Measurements from ENCODE around the gene SLC23A1.
"Not testable (repeated sequence)": the region's sequence is repeated elsewhere in the genome, so short reads cannot be mapped to it uniquely, and the experiment has no call there.

SLC23A1 gene

GRCh38 chr5:139378101-139378825 is 4.8 kb downstream of the SLC23A1 start:
- DNase-seq (ENCODE audit: low read depth, low spot score): no peak
- H3K4me3 ChIP-seq (ENCODE audit: low read length): no peak overlapping the region

DNA sequence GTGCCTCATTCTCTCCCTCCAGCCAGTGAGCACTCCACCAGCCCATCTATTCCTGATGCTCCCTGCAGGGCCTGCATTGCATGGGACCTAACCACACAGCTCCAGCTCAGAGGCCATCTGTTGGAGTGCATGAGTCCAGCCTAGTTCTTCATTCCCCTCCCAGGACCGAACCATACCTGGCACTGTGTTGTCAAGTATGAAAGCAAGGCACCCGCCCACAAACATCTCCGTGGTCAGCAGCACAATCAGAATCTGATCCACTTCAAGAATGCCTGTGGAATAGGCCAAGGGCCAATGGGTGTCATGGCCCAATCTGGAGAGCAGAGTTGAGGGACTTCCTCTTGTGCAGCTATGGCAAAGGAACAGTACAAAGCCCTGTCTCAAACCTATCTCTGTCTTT is 5.9 kb downstream of the SLC23A1 start:
- no peak overlapping the region for H3K4me3 ChIP-seq (ENCODE audit: low read length)
- DNase-seq (ENCODE audit: low read depth, low spot score): no peak

DNA sequence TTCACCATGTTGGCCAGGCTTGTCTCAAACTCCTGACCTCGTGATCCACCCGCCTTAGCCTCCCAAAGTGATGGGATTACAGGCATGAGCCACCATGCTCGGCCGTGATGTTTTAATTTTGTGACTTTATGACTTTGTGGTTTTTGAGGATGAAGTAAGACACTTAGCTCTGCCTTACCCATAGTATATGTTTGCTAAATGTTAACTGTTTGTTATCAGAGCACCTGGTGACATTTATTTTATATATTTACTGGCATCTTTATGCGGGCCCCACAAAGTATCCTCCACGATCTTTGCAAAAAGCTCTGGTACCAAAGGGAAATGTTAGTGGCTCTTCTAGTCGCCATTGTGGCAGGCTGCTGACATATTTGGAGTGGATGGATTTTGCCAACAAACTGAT is 6.7 kb downstream of the SLC23A1 start:
- no peak overlapping the region for H3K4me3 ChIP-seq (ENCODE audit: low read length)

GRCh38 chr5:139374909-139375308 is 8.2 kb downstream of the SLC23A1 start:
- H3K4me3 ChIP-seq (ENCODE audit: low read length): no peak overlapping the region
- DNase-seq (ENCODE audit: low read depth, low spot score): no peak

More for the DNA sequence above, 6.7 kb downstream of the SLC23A1 start:
- no peak for DNase-seq (ENCODE audit: low read depth, low spot score)

DNA sequence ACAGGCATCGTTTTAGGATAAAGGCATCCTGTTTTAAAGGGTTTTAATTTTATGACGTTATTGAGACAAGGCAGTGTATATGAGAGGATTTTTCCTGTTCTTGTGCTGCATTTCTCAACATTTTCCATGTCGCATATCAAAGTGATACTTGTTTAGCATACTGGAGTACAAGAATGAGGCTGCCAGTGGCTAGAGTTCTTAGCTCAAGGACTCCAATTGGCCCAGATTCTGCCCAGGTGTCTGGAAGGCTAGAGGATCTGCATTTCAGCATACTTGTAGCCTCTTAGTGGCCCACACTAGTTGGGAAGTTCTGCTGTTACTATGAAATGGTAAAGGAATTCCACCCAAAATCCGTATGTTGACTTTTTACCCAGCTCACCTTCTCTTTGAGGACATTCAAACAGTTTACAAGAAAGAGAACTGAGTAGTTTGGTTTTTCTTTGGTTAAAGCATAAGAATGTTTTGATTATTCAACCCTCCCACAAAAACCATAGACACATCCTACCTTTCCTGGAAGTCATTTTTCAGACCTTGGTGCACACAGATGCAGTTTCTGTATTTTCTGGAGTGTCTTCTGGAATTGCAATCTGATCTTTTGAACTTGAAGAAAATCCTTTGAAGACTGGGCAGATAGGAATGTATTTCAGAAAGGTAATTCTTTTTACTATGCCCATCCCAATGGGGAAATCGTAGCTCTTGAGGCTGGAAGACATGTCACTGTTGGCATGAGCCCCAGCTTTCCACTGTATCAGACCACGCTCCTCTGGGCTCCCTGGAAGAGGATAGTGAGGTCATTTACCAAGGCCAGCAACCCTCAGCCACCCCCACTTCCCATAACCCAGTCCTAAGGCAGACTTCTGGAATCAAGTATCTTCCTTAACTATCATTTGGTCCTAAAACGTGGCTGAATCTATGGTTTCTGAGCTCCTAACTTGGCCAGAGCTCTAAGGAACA is 11.3 kb downstream of the SLC23A1 start:
- no peak overlapping the region for H3K4me3 ChIP-seq (ENCODE audit: low read length)
- no peak for DNase-seq (ENCODE audit: low read depth, low spot score)

GRCh38 chr5:139369181-139369580 is 13.9 kb downstream of the SLC23A1 start:
- DNase-seq (ENCODE audit: low read depth, low spot score): no peak
- H3K4me3 ChIP-seq (ENCODE audit: low read length): no peak overlapping the region

DNA sequence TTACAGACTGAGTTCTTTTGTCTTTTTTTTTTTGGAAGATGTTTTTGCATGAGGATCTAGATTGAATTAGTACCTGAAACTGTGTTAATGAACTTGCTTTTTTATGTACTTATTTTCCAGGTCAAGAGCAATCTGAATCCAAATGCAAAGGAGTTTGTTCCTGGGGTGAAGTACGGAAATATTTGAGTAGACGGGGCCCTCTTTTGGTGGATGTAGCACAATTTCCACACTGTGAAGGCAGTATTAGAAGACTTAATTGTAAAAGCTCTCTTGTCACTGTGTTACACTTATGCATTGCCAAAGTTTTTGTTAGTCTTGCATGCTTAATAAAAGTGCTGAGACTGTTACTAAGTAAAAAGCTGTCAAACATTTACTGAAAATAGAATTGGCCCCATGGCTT is 14.5 kb downstream of the SLC23A1 start:
- no peak overlapping the region for H3K4me3 ChIP-seq (ENCODE audit: low read length)
- no peak for DNase-seq (ENCODE audit: low read depth, low spot score)

DNA sequence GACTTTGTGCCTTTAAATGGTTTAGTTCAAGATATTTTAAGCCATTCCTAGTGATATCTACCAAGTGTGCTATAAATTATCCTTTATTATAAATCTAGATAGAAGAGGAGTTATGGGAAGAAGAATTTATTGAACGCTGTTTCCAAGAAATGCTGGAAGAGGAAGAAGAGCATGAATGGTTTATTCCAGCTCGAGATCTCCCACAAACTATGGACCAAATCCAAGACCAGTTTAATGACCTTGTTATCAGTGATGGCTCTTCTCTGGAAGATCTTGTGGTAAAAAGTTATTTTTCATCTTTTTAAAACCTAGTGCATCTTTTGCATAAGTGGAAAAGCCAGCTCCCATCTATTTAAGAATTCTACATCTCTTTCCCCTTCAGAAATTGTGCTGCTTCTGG is 18.6 kb downstream of the SLC23A1 start:
- H3K4me3 ChIP-seq (ENCODE audit: low read length): no peak overlapping the region
- no peak for DNase-seq (ENCODE audit: low read depth, low spot score)

- H3K4me3 ChIP-seq (ENCODE audit: low read length): no peak overlapping the region
- no peak for DNase-seq (ENCODE audit: low read depth, low spot score)
These were observed 19.2 kb downstream of the SLC23A1 start for GRCh38 chr5:139363937-139364336.

DNA sequence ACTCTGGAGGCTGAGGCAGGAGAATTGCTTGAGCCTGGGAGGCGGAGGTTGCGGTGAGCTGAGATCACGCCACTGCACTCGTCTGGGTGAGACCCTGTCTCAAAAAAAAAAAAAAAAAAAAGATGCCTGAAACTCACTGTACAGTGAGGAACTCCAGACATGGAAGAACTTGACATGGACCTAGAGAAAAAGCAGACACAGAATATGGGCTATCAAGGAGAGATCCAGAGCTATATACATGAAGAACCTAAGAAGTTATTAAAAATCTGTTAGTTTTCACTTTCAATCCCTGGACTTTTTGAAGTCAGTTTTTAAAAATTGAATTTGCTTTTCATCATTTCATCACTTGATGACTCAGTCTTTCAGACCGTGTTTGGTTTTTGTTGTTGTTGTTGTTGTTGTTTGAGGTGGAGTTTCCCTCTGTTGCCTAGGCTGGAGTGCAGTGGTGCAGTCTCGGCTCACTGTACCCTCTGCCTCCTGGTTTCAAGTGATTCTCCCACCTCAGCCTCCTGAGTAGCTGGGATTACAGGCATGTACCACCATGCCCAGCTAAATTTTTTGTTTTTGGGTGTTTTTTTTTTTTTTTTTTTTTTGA is 21.2 kb downstream of the SLC23A1 start:
- no peak for DNase-seq (ENCODE audit: low read depth, low spot score)
- H3K4me3 ChIP-seq (ENCODE audit: low read length): no peak overlapping the region

- DNase-seq (ENCODE audit: low read depth, low spot score): no peak
- no peak overlapping the region for H3K4me3 ChIP-seq (ENCODE audit: low read length)
These were observed 22.7 kb downstream of the SLC23A1 start for GRCh38 chr5:139360384-139360783.

DNA sequence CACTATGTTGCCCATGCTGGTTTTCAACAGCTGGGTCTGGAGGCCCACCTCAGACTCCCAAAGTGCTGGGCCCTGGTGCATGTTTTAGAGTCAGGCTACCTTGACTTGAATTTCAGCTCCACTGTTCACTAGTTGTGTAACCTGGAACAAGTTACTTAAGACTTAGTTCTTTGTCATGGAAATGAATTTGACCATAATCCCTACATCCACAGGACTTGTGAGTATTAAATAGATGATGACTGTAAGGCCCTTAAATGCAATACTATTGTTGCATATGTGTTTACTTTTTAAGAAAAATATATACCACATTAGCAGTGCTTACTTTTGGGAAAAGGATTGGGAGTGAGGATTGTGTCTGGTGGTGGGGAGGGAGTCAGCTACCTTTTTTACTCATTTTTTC is 25.0 kb downstream of the SLC23A1 start:
- H3K4me3 ChIP-seq (ENCODE audit: low read length): no peak overlapping the region
- no peak for DNase-seq (ENCODE audit: low read depth, low spot score)

GRCh38 chr5:139355900-139356299 is 27.2 kb downstream of the SLC23A1 start:
- DNase-seq (ENCODE audit: low read depth, low spot score); H3K4me3 ChIP-seq (ENCODE audit: low read length): not testable (repeated sequence)

GRCh38 chr5:139354186-139354585 is 28.9 kb downstream of the SLC23A1 start:
- no peak overlapping the region for H3K4me3 ChIP-seq (ENCODE audit: low read length)
- DNase-seq (ENCODE audit: low read depth, low spot score): no peak

GRCh38 chr5:139347863-139348262 is 35.2 kb downstream of the SLC23A1 start:
- H3K4me3 ChIP-seq (ENCODE audit: low read length); DNase-seq (ENCODE audit: low read depth, low spot score): not testable (repeated sequence)

- DNase-seq (ENCODE audit: low read depth, low spot score); H3K4me3 ChIP-seq (ENCODE audit: low read length): not testable (repeated sequence)
These were observed 37.7 kb downstream of the SLC23A1 start for GRCh38 chr5:139345442-139345841.

DNA sequence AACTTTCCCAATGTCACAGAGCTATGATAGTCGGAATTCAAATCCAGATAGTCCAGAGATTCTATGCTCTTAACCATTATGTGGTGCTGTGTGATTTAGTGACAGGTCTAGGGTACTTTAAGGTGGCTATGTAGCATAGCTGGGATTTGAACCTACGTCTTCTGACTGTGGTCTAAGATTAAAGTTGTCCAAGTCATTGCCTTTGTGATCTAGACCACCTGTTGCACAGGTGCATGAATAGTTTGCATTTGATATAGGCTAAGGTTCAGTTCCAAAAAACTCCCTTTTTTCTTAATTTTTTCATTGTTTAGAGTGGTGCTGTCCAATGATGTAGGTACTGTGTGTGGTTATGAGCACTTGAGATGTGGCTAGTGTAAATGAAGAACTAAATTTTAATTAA is 38.9 kb downstream of the SLC23A1 start:
- H3K4me3 ChIP-seq (ENCODE audit: low read length): no peak overlapping the region
- no peak for DNase-seq (ENCODE audit: low read depth, low spot score)

DNA sequence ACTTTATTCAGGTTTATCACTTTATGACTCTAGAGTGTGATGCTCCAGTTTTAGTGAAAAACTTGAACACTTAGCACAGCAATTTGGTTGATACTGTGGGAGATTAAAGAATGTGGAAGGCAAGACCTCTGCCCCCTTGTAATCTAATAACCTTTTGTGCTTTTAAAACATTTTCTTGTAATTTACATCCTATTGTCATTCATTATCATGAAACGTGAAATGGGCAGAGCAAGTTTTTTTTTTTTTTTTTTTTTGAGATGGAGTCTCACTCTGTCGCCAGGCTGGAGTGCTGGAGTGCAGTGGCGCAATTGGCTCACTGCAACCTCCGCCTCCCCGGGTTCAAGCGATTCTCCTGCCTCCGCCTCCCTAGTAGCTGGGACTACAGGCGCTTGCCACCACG is 39.6 kb downstream of the SLC23A1 start:
- no peak for DNase-seq (ENCODE audit: low read depth, low spot score)
- H3K4me3 ChIP-seq (ENCODE audit: low read length): peak overlapping the region; percentile 98

DNA sequence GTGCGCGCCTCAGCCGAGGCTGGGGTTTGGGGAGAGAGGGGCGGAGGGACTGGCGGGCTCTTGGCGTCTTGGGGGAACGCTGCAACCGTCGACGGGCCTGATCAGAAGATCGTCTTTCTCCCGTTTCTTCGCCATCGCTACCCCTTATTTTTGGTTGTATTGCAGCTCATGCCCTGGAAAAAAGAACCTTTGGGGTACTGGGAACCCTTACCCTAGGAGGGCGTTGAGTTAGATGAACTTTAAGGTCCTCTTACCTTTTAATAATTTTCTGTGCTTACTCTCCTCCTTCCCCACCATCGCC is 40.7 kb downstream of the SLC23A1 start:
- peak overlapping the region; percentile 98 for H3K4me3 ChIP-seq (ENCODE audit: low read length)
- no peak for DNase-seq (ENCODE audit: low read depth, low spot score)

All from Jurkat, Clone E6-1 (cell line).